ENCODE results near the gene RNF4.
"Not testable (repeated sequence)": the region's sequence is repeated elsewhere in the genome, so short reads cannot be mapped to it uniquely, and the experiment has no call there.

RNF4 gene

DNA sequence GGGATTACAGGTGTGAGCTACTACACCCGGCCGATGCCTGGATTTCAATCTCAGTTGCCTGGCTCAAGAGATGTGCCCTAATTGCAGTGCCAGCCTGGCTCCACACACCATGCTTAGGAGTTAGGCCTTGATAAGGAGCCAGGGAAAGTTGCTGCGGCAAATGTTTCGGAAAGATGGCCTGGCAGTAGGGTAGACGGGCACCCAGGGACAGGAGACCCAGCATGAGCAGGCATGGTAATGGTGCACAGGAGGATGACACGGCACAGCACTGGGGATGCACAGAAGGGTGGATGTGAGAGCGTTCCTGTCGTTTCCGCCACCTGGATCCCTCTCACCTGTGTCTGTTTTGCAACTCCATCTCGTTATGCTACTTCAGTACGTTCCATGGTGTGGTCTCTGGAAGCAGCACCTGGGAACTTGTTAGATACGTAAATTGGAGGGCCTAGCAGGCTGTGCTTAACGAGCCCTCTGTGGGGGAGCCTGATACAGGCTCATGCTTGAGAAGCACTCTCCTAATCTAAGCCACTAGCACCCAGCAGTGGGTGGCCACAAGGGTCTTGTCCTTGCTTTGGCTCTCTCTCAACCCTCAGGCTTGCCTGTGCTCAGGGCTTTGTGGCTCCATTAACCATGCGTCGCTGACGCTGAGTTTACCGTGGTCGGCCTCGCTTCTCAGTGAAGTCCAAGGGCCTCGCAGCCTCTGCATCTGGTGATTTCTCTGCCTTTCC, 20.3 kb downstream of the RNF4 start:
- no peak for DNase-seq

DNA sequence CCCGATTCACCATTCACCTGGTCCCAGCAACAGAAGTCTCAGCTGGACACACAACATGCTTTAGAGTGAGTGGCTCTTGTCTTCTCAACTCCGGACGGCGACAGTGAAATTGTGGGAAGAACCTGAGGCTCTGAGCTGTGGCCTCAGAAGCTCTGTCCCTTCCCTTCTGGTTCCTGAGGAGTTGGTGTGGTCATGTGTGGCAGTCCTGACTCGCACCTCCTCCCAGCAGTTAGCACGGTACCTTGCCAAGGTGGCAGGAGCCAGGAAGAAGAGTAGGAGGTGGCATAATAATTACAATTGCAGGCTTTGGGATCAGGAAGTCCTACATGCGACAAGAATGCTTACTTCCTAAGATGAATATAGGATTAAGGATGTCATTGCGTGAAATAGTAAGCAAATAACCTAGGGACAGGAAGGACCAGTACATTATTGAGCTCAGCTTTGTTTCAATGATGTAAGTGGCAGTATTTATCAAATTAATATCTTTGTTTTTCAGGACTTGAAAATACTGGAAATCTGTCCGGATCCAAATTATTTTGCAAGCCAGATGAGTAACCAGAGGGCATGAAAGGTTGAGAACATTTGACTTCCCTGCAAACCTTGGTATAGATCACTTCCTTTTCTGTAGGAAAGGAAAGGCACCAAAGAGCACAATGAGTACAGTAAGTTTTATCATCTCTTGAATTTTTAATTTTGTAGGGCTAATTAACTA, 21.1 kb downstream of the RNF4 start:
- no peak for DNase-seq

DNA sequence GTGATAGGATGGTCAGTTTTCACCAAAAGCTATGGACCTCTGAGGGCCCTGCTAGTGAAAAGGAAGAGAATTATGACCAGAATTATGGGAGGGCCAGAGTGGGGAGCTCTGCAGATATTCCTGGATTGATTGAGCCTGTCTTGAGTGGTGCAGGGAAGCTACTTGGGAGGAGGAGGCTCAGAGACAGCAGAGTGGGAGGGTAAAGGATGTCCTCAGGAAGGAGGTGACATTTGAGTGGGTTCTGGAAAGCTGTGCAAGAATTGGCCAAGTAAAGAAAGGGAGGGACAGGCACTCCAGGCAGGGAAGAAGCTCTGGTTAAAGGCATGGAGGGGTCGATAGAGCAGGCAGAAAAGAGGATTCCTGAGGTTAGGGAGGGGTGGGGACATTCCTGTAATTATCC, 24.1 kb downstream of the RNF4 start:
- no peak for DNase-seq

GRCh38 chr4:2494992-2495391, 26.1 kb downstream of the RNF4 start:
- no peak for DNase-seq

DNA sequence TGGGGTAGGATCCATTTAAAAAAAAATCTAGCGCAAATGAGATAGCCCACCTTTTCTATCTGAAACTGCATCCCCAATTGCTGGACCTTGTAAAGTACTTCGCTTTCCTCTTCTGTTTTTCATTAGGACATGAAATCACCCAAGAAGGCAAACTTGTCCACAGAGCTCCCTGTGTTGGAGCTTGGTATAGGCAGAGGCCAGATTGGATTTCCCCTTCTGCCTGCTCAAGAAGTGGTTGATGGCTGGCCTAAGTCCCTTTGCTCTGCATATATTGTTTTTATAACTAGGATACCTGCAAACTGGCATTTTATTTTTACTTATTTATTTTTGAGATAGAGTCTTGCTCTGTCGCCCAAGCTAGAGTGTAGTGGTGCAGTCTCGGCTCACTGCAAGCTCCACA, 28.4 kb downstream of the RNF4 start:
- DNase-seq: no peak

DNA sequence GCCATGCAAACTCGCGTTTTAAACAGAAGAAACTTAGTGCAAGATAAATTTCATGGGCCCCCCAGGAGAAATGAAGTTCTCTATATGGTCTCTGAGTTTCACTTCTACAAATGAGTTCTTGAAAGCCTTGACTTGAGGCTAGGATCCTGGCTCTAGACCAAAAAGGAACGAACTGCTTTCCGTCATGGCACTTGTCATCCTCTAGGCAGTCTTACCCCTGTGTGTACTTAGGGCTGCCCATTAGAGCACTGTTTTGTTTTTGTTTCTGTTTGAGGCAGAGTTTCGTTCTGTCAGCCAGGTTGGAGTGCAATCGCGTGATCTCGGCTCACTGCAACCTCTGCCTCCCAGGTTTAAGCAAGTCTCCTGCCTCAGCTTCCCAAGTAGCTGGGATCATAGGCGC, 29.0 kb downstream of the RNF4 start:
- no peak for DNase-seq

DNA sequence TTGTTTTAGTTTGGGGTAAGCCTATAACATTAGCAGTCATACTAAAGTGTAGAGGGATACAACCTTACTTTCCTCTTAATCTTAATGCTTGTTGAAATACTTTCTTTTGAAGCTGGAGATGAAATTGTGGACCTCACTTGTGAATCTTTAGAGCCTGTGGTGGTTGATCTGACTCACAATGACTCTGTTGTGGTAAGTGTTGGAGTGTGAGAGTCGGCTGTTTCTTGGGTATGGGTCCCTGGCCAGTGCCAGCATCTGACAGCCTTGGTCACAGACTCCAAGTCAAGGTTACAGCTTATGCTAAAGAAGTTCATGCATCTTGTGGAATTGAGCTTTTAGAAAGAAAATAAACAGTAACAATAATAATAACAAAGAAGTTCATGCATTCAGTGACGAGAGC, 31.6 kb downstream of the RNF4 start:
- DNase-seq: no peak

GRCh38 chr4:2501034-2501594, 32.2 kb downstream of the RNF4 start:
- no peak for DNase-seq

DNA sequence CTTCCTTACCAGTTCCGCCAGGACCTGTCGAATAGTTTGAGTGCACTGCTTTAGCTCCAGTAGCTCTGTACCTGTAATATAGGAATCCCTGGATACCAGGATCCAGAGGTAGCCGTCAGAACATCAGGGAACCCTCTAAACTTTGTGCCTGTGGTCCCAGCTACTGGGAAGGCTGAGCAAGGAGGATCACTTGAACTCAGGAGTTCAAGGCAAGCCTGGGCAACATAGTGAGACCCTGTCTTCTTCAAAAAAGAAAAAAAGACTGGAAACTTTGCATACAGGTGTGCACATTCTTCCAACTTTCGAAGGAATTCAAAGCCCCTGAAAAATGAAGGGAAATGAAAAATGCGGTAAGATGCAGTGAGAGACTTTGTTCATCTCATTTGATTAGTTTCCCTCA, 34.9 kb downstream of the RNF4 start:
- DNase-seq: no peak

DNA sequence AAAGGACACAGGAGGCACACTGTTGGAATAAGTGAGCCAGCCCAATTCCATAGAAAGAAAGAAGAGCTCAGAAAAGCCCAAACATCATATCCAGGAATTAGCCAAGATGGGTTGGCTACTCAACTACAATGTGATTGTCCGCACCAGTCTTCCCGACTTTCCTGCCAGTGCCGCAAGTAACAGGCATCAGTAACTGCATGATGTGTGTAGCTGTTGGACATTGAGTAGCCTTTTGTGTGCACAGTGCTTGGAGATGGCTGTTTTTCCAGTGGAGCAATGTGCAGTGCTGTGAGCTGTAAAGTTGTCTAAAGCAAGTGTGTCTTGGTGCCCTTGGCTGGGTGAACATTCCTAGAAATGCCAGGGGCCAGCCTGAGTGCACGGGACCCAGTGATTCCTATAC, 38.4 kb downstream of the RNF4 start:
- DNase-seq: no peak

DNA sequence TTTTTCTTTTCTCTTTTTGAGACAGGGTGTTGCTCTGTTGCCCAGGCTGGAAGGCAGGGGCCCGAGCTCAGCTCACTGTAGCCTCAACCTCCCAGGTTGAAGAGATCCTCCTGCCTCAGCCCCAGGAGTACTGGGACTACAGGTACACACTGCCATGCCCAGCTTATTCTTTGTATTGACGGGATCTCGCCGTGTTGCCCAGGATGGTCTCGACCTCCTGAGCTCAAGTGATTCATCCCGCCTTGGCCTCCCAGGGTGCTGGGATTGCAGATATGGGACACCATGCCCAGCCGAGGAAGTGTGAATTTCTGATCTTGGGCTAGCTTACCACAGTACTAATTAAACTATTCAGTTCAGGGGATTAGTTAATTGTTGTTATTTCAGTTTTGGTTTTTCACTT, 38.9 kb downstream of the RNF4 start:
- no peak for DNase-seq

GRCh38 chr4:2510351-2511259, 41.7 kb downstream of the RNF4 start:
- DNase-seq: no peak

- DNase-seq: no peak
Observed at GRCh38 chr4:2511645-2512131, 42.8 kb downstream of the RNF4 start.

- no peak for DNase-seq
Observed at GRCh38 chr4:2512396-2513135, 43.7 kb downstream of the RNF4 start.

- DNase-seq: not testable (repeated sequence)
Observed at GRCh38 chr4:2514193-2514592, 45.3 kb downstream of the RNF4 start.

DNA sequence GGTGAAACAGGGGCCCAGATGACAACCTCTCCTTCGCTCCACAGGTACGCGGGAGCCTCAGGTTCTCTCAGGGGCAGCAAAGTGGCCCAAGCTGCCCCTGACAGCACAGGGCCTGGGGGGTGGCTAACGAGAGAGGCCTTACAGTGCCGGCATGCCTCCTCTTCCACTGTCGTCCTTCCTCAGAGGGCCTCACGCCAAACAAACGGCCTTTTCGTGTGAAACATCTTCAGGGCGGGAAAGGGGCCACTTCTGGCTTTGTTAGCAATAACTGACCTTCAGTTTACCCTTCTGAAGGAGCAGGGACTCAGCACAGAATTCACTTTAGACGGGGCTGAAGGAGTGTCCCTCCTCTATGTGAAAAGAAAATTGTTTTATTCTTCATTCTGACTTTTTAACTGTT, 46.0 kb downstream of the RNF4 start:
- DNase-seq: not testable (repeated sequence)

- DNase-seq: no peak
Observed at GRCh38 chr4:2515830-2516550, 47.1 kb downstream of the RNF4 start.

DNA sequence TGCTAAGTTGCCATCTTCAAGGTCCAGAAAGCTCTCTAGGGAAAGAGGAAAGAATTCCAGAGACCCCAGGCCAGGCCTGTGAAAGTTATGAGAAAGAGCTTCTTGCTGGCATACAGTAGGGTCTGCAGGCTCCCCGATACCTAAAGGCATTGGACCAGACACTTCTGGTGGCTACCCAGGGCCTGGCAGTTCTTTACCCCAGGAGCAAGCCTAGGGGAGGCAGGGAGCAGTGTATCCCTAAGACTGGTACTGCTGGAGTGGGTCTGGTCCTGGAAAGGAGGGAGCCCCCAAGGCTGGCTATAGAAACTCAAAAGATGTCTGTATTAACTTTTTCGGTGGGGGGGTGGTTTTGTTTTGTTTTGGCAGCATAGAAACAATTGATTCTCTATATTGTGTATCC, 47.7 kb downstream of the RNF4 start:
- no peak for DNase-seq

DNA sequence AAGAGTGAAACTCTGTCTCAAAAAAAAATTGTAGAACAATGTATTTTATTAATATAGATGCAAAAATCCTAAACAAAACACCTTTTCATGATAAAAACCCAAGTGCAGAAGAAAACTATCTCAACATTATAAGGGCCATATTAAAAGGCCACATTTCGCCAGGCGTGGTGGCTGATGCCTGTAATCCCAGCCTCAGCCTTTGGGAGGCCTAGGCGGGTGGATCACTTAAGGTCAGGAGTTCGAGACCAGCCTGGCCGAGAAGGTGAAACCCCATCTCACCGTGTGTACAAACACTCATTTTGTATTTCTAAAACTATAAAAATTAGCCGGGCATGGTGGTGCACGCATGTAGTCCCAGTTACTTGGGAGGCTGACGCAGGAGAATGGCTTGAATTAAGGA, 57.7 kb downstream of the RNF4 start:
- no peak for DNase-seq

DNA sequence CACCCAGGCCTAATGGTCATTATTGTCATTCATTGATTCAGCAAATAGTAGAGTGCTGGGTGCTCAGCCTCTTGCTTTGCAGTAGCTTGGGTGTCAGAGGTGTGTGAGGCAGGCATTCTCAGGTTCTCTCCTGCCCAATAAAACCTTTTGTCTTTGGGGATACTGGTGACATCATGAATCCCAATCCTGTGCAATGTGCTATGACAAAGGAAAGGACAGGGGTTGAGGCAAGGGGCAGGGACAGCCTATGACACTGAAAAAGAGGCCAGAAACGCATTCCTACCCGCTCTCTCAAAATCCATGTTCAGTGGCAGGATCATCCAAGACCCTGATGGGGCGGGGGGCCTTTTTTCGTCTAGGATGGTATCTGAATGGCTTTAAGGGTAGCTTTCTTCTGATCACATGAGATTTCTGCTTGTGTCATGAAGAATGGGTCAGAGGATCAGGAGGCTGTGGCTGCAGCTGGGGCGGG, 66.0 kb downstream of the RNF4 start:
- peak; percentile 15 for DNase-seq
